ENCODE measurements around the gene MAGEA11.

- TF ChIP-seq CTCF (IDR thresholded peaks at IDR 0.05; ENCODE audit: low read depth, low read length): no peak
- no peak for TF ChIP-seq EZH2phosphoT487 (IDR thresholded peaks at IDR 0.05; ENCODE audit: low read depth)
Observed at GRCh38 chrX:149713279-149714050, 1.6 kb downstream of the MAGEA11 start.
